Measurements from ENCODE around the gene SHMT2. TPM values are rescaled to one million over a fixed set of nuclear protein-coding genes. Genes with fewer than 3 reads are reported as not detected.

SHMT2 gene
- total RNA-seq, 1 experiment from 2014 or later, result 297 TPM

DNA sequence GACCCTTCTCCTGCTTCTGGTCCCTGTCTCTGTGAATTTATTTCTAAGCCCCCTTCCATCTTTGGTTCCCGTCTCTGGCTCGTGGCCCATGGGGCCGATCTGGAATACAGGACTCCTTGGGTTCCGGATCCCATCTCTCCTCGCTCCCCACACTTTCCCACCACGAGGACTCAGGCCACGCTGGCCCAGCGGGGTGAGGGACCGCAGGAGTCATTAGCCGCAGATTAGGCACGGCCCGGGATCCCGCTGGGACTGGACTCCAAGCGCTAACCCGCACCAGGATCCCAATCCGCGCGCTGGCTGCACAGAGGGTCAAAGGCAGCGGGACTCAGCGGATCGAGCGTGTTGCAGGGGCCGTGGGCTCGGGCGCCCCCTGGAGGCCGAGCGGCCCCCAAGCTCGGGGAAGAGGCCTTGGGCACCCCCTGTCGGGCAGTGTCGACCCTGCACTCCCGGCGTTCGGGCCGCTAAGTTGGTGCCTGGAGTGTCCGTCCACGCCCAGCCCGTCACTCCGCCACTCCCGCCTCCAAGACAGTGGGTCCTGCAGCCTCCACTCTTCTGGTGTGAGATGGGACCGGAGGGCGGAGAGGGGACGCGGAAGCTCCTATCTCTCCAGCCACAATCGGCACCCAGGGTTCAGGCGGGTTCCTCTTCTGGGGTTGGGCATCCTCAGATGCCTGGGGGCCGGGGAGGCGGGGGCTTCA is 9.5 kb downstream of the SHMT2 start (continued):
- TF ChIP-seq HMGA2 (CRISPR knock-in tag; IDR thresholded peaks at IDR 0.05) (no peak), MYBL2 (CRISPR knock-in tag; IDR thresholded peaks at IDR 0.05) (peak; percentile 46; the same call in 1 of the 2 replicates), TEAD1 (CRISPR knock-in tag; IDR thresholded peaks at IDR 0.05) (no peak), NR3C1 (CRISPR knock-in tag; conservative IDR thresholded peaks at IDR 0.05; ENCODE audit: low read depth) (0 out of 2 replicates have a peak, but pooled peaks have one; percentile 72), GABPB1 (CRISPR knock-in tag; IDR thresholded peaks at IDR 0.05) (peak; percentile 91), FOXP1 (CRISPR knock-in tag; IDR thresholded peaks at IDR 0.05; ENCODE audit: borderline replicate concordance) (0 out of 2 replicates have a peak, but pooled peaks have one; percentile 28), ZNF232 (CRISPR knock-in tag; IDR thresholded peaks at IDR 0.05) (0 out of 2 replicates have a peak, but pooled peaks have one; percentile 27), PRRX2 (CRISPR knock-in tag; IDR thresholded peaks at IDR 0.05) (0 out of 2 replicates have a peak, but pooled peaks have one; percentile 62), FOXK1 (CRISPR knock-in tag; IDR thresholded peaks at IDR 0.05) (peak; percentile 67; the same call in 1 of the 2 replicates)
- TF ChIP-seq, protein P1, sequence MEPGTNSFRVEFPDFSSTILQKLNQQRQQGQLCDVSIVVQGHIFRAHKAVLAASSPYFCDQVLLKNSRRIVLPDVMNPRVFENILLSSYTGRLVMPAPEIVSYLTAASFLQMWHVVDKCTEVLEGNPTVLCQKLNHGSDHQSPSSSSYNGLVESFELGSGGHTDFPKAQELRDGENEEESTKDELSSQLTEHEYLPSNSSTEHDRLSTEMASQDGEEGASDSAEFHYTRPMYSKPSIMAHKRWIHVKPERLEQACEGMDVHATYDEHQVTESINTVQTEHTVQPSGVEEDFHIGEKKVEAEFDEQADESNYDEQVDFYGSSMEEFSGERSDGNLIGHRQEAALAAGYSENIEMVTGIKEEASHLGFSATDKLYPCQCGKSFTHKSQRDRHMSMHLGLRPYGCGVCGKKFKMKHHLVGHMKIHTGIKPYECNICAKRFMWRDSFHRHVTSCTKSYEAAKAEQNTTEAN (CRISPR knock-in tag; IDR thresholded peaks at IDR 0.05), result 0 out of 2 replicates have a peak, but pooled peaks have one; percentile 43
- TF ChIP-seq, protein P2, sequence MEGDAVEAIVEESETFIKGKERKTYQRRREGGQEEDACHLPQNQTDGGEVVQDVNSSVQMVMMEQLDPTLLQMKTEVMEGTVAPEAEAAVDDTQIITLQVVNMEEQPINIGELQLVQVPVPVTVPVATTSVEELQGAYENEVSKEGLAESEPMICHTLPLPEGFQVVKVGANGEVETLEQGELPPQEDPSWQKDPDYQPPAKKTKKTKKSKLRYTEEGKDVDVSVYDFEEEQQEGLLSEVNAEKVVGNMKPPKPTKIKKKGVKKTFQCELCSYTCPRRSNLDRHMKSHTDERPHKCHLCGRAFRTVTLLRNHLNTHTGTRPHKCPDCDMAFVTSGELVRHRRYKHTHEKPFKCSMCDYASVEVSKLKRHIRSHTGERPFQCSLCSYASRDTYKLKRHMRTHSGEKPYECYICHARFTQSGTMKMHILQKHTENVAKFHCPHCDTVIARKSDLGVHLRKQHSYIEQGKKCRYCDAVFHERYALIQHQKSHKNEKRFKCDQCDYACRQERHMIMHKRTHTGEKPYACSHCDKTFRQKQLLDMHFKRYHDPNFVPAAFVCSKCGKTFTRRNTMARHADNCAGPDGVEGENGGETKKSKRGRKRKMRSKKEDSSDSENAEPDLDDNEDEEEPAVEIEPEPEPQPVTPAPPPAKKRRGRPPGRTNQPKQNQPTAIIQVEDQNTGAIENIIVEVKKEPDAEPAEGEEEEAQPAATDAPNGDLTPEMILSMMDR (IDR thresholded peaks at IDR 0.05), result peak; percentile 100
- TF ChIP-seq, protein P3, sequence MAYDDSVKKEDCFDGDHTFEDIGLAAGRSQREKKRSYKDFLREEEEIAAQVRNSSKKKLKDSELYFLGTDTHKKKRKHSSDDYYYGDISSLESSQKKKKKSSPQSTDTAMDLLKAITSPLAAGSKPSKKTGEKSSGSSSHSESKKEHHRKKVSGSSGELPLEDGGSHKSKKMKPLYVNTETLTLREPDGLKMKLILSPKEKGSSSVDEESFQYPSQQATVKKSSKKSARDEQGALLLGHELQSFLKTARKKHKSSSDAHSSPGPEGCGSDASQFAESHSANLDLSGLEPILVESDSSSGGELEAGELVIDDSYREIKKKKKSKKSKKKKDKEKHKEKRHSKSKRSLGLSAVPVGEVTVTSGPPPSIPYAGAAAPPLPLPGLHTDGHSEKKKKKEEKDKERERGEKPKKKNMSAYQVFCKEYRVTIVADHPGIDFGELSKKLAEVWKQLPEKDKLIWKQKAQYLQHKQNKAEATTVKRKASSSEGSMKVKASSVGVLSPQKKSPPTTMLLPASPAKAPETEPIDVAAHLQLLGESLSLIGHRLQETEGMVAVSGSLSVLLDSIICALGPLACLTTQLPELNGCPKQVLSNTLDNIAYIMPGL (CRISPR knock-in tag; IDR thresholded peaks at IDR 0.05), result peak; percentile 99
- TF ChIP-seq, protein P4, sequence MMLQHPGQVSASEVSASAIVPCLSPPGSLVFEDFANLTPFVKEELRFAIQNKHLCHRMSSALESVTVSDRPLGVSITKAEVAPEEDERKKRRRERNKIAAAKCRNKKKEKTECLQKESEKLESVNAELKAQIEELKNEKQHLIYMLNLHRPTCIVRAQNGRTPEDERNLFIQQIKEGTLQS (CRISPR knock-in tag; conservative IDR thresholded peaks at IDR 0.05), result no peak
- TF ChIP-seq, protein P5, sequence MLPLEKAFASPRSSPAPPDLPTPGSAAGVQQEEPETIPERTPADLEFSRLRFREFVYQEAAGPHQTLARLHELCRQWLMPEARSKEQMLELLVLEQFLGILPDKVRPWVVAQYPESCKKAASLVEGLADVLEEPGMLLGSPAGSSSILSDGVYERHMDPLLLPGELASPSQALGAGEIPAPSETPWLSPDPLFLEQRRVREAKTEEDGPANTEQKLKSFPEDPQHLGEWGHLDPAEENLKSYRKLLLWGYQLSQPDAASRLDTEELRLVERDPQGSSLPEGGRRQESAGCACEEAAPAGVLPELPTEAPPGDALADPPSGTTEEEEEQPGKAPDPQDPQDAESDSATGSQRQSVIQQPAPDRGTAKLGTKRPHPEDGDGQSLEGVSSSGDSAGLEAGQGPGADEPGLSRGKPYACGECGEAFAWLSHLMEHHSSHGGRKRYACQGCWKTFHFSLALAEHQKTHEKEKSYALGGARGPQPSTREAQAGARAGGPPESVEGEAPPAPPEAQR (CRISPR knock-in tag; IDR thresholded peaks at IDR 0.05), result no peak
- TF ChIP-seq, protein P6, sequence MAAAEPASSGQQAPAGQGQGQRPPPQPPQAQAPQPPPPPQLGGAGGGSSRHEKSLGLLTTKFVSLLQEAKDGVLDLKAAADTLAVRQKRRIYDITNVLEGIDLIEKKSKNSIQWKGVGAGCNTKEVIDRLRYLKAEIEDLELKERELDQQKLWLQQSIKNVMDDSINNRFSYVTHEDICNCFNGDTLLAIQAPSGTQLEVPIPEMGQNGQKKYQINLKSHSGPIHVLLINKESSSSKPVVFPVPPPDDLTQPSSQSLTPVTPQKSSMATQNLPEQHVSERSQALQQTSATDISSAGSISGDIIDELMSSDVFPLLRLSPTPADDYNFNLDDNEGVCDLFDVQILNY (CRISPR knock-in tag; IDR thresholded peaks at IDR 0.05), result peak; percentile 80
- TF ChIP-seq, protein P7, sequence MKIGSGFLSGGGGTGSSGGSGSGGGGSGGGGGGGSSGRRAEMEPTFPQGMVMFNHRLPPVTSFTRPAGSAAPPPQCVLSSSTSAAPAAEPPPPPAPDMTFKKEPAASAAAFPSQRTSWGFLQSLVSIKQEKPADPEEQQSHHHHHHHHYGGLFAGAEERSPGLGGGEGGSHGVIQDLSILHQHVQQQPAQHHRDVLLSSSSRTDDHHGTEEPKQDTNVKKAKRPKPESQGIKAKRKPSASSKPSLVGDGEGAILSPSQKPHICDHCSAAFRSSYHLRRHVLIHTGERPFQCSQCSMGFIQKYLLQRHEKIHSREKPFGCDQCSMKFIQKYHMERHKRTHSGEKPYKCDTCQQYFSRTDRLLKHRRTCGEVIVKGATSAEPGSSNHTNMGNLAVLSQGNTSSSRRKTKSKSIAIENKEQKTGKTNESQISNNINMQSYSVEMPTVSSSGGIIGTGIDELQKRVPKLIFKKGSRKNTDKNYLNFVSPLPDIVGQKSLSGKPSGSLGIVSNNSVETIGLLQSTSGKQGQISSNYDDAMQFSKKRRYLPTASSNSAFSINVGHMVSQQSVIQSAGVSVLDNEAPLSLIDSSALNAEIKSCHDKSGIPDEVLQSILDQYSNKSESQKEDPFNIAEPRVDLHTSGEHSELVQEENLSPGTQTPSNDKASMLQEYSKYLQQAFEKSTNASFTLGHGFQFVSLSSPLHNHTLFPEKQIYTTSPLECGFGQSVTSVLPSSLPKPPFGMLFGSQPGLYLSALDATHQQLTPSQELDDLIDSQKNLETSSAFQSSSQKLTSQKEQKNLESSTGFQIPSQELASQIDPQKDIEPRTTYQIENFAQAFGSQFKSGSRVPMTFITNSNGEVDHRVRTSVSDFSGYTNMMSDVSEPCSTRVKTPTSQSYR (CRISPR knock-in tag; IDR thresholded peaks at IDR 0.05), result no peak
